Astrocyte (in vitro differentiated cells and primary cell): ENCODE data around the gene PKNOX2. TPM values are rescaled to one million over a fixed set of nuclear protein-coding genes. Genes with fewer than 3 reads are reported as not detected.
A peak's percentile ranks its signal among the peaks of the same experiment; 100 is the strongest.

Experiments used
- DNase-seq: peaks from one replicate; pipeline ENCODE4 v3.0.0-alpha.2; 2010; ENCODE audit warnings: low read depth
- FAIRE-seq: peaks from 2 replicates; lab custom pipeline; 2011; peaks lifted over from hg19 to GRCh38; lab: Jason Lieb, UNC
- H2AFZ ChIP-seq: 2 replicates; pipeline ENCODE4 v1.6.0; 2012; ENCODE audit warnings: low read depth, low read length, inconsistent platforms
- H3K27ac ChIP-seq: 2 replicates; pipeline ENCODE4 v1.5.1; 2011; ENCODE audit warnings: low read depth, low read length, inconsistent platforms
- H3K27me3 ChIP-seq: 2 replicates; pipeline ENCODE4 v1.6.0; 2011; ENCODE audit warnings: low read length, inconsistent platforms; ENCODE audit not compliant: insufficient read depth
- H3K36me3 ChIP-seq: 2 replicates; pipeline ENCODE4 v1.5.1; 2011; ENCODE audit warnings: low read length, inconsistent platforms; ENCODE audit not compliant: insufficient read depth
- H3K4me1 ChIP-seq: 2 replicates; pipeline ENCODE4 v1.5.1; 2011; ENCODE audit warnings: low read length, inconsistent platforms; ENCODE audit not compliant: insufficient read depth
- H3K4me2 ChIP-seq: 2 replicates; pipeline ENCODE4 v1.6.0; 2012; ENCODE audit warnings: low read length, inconsistent platforms
- H3K4me3 ChIP-seq: 2 replicates; pipeline ENCODE4 v1.5.1; 2011; ENCODE audit warnings: low read depth, mild to moderate bottlenecking, low read length, inconsistent platforms; ENCODE audit not compliant: insufficient read depth
- H3K79me2 ChIP-seq: 2 replicates; pipeline ENCODE4 v1.6.0; 2012; ENCODE audit warnings: mild to moderate bottlenecking, low read length, inconsistent platforms; ENCODE audit not compliant: insufficient read depth
- H3K9ac ChIP-seq: 2 replicates; pipeline ENCODE4 v1.6.0; 2012; ENCODE audit warnings: mild to moderate bottlenecking, low read length, inconsistent platforms
- H3K9me3 ChIP-seq: 2 replicates; pipeline ENCODE4 v1.5.1; 2012; ENCODE audit warnings: low read depth, mild to moderate bottlenecking, low read length, inconsistent platforms; ENCODE audit not compliant: insufficient read depth
- H4K20me1 ChIP-seq: 2 replicates; pipeline ENCODE4 v1.6.0; 2012; ENCODE audit warnings: low read length, inconsistent platforms; ENCODE audit not compliant: insufficient read depth
- H3K27ac Mint-ChIP-seq: one replicate; pipeline ENCODE4 v1.8.0; 2021; ENCODE audit warnings: mild to moderate bottlenecking, mixed read lengths; ENCODE audit not compliant: unreplicated experiment
- H3K27me3 Mint-ChIP-seq: one replicate; pipeline ENCODE4 v1.8.0; 2021; ENCODE audit warnings: low read depth, mixed read lengths; ENCODE audit not compliant: unreplicated experiment
- H3K36me3 Mint-ChIP-seq: one replicate; pipeline ENCODE4 v1.8.0; 2021; ENCODE audit warnings: low read depth, mixed read lengths; ENCODE audit not compliant: unreplicated experiment
- H3K4me1 Mint-ChIP-seq: one replicate; pipeline ENCODE4 v1.8.0; 2021; ENCODE audit warnings: low read depth, mixed read lengths; ENCODE audit not compliant: unreplicated experiment
- H3K4me3 Mint-ChIP-seq: one replicate; pipeline ENCODE4 v1.8.0; 2021; ENCODE audit warnings: mild to moderate bottlenecking, moderate library complexity, mixed read lengths; ENCODE audit not compliant: unreplicated experiment
- H3K9me3 Mint-ChIP-seq: one replicate; pipeline ENCODE4 v1.8.0; 2021; ENCODE audit warnings: mild to moderate bottlenecking, mixed read lengths; ENCODE audit not compliant: unreplicated experiment
- EZH2 ChIP-seq: IDR thresholded peaks from 2 replicates; pipeline ENCODE4 v1.6.1; 2012; ENCODE audit warnings: mild to moderate bottlenecking, low read length, inconsistent platforms; ENCODE audit not compliant: insufficient read depth
- total RNA-seq: library from RNA; stranded (reverse); gene quantifications from 2 replicates; pipeline ENCODE4 v1.2.1, GENCODE V29; 2021
- TF ChIP-seq, protein P1 (sequence below): IDR thresholded peaks from 2 replicates; pipeline ENCODE4 v1.5.1; 2011; ENCODE audit warnings: low read depth, mild to moderate bottlenecking, inconsistent platforms, low read length, moderate library complexity; ENCODE audit not compliant: insufficient read depth

Gene PKNOX2
- total RNA-seq, 1 donor from 2014 or later = 53.4 TPM

- peaks cover 10% of the 10 kb centered on the region for H3K4me1 ChIP-seq
- DNase-seq (no peak), FAIRE-seq (no peak)
- no peak overlapping the region for H3K27ac ChIP-seq
- Mint-ChIP-seq H3K27me3 (no peaks in the 10 kb centered on the region), H3K4me1 (peaks cover 25% of the 10 kb centered on the region), H3K27ac (no peak overlapping the region), H3K9me3 (no peaks in the 10 kb centered on the region), H3K36me3 (peaks cover 47% of the 10 kb centered on the region), H3K4me3 (no peak overlapping the region)
- peaks cover 6% of the 10 kb centered on the region for H4K20me1 ChIP-seq
- no peak overlapping the region for H2AFZ ChIP-seq
- no peaks in the 10 kb centered on the region for H3K9me3 ChIP-seq
- TF ChIP-seq EZH2 = no peak
- TF ChIP-seq, protein P1, sequence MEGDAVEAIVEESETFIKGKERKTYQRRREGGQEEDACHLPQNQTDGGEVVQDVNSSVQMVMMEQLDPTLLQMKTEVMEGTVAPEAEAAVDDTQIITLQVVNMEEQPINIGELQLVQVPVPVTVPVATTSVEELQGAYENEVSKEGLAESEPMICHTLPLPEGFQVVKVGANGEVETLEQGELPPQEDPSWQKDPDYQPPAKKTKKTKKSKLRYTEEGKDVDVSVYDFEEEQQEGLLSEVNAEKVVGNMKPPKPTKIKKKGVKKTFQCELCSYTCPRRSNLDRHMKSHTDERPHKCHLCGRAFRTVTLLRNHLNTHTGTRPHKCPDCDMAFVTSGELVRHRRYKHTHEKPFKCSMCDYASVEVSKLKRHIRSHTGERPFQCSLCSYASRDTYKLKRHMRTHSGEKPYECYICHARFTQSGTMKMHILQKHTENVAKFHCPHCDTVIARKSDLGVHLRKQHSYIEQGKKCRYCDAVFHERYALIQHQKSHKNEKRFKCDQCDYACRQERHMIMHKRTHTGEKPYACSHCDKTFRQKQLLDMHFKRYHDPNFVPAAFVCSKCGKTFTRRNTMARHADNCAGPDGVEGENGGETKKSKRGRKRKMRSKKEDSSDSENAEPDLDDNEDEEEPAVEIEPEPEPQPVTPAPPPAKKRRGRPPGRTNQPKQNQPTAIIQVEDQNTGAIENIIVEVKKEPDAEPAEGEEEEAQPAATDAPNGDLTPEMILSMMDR = no peak
- H3K4me3 ChIP-seq = no peak overlapping the region
- H3K36me3 ChIP-seq = no peaks in the 10 kb centered on the region
- H3K79me2 ChIP-seq = no peaks in the 10 kb centered on the region
- peaks cover 2% of the 10 kb centered on the region for H3K27me3 ChIP-seq
- no peak overlapping the region for H3K9ac ChIP-seq
- no peak overlapping the region for H3K4me2 ChIP-seq
These were observed 204.2 kb downstream of the PKNOX2 start for GRCh38 chr11:125368757-125369156.

DNA sequence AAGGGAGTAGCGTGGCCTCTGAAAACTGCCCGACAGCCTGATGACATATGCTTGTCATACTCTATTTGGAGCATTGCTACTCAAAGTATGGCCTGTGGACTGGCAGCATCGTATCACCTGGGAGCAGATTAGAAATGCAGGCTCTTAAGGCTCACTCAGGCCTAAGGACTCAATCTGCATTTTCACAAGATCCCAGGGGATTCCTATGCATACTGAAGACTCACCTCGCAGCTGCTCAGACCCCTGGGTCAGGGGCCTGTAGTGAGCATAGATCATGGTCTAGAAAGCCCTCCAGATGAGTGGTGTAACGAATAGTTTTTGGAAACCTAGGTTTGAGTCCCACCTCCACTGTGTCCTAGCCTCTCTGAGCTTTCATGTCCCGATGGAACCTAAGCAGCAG lies 205.3 kb downstream of the PKNOX2 start:
- H3K9me3 ChIP-seq = no peaks in the 10 kb centered on the region
- H3K36me3 ChIP-seq = no peaks in the 10 kb centered on the region
- no peaks in the 10 kb centered on the region for H3K27me3 Mint-ChIP-seq
- no peak overlapping the region for H3K9ac ChIP-seq
- no peaks in the 10 kb centered on the region for H3K79me2 ChIP-seq
- H3K4me1 Mint-ChIP-seq = peaks cover 15% of the 10 kb centered on the region
- H3K27me3 ChIP-seq = peaks cover 2% of the 10 kb centered on the region
- no peak overlapping the region for H3K4me2 ChIP-seq
- H2AFZ ChIP-seq = no peak overlapping the region
- no peaks in the 10 kb centered on the region for H3K4me1 ChIP-seq
- H3K4me3 Mint-ChIP-seq = no peak overlapping the region
- H3K36me3 Mint-ChIP-seq = peaks cover 50% of the 10 kb centered on the region
- no peak overlapping the region for H3K27ac ChIP-seq
- no peak overlapping the region for H3K27ac Mint-ChIP-seq
- FAIRE-seq (no peak), DNase-seq (no peak)
- no peak for TF ChIP-seq EZH2
- TF ChIP-seq, protein P1 = no peak
- no peak overlapping the region for H3K4me3 ChIP-seq
- H3K9me3 Mint-ChIP-seq = no peaks in the 10 kb centered on the region
- H4K20me1 ChIP-seq = peaks cover 6% of the 10 kb centered on the region

- no peak for FAIRE-seq
- no peak overlapping the region for H3K4me2 ChIP-seq
- Mint-ChIP-seq H3K4me1 (peaks cover 18% of the 10 kb centered on the region), H3K27me3 (no peaks in the 10 kb centered on the region), H3K9me3 (no peaks in the 10 kb centered on the region), H3K36me3 (peaks cover 51% of the 10 kb centered on the region), H3K27ac (no peak overlapping the region), H3K4me3 (no peak overlapping the region)
- peaks cover 2% of the 10 kb centered on the region for H3K27me3 ChIP-seq
- H3K79me2 ChIP-seq = no peaks in the 10 kb centered on the region
- no peaks in the 10 kb centered on the region for H3K36me3 ChIP-seq
- peak; percentile 43 for TF ChIP-seq EZH2
- TF ChIP-seq, protein P1 = no peak
- H2AFZ ChIP-seq = no peak overlapping the region
- no peaks in the 10 kb centered on the region for H3K9me3 ChIP-seq
- no peak overlapping the region for H3K27ac ChIP-seq
- no peak overlapping the region for H3K4me3 ChIP-seq
- H3K9ac ChIP-seq = no peak overlapping the region
- DNase-seq = no peak
- H3K4me1 ChIP-seq = no peaks in the 10 kb centered on the region
- H4K20me1 ChIP-seq = peaks cover 6% of the 10 kb centered on the region
These were observed 206.2 kb downstream of the PKNOX2 start for GRCh38 chr11:125370561-125371389.
